IPS-15b (cell line): Measurements from ENCODE around the gene ITGAX.
"Not testable (repeated sequence)": the region's sequence is repeated elsewhere in the genome, so short reads cannot be mapped to it uniquely, and the experiment has no call there.

ENCODE experiments used
- H3K27me3 ChIP-seq: one replicate; pipeline ENCODE4 v1.6.1; 2013; ENCODE audit warnings: low read length; ENCODE audit not compliant: control insufficient read depth, insufficient read depth
- H3K36me3 ChIP-seq: one replicate; pipeline ENCODE4 v1.6.1; 2013; ENCODE audit warnings: low read length; ENCODE audit not compliant: control insufficient read depth, insufficient read depth
- H3K4me1 ChIP-seq: one replicate; pipeline ENCODE4 v1.6.1; 2013; ENCODE audit warnings: mild to moderate bottlenecking, low read length; ENCODE audit not compliant: control insufficient read depth, insufficient read depth
- H3K4me3 ChIP-seq: one replicate; pipeline ENCODE4 v1.5.1; 2013; ENCODE audit warnings: low read depth, low read length
- H3K9ac ChIP-seq: one replicate; pipeline ENCODE4 v1.6.1; 2013; ENCODE audit warnings: low read depth, mild to moderate bottlenecking, low read length
- H3K9me3 ChIP-seq: one replicate; pipeline ENCODE4 v1.6.1; 2013; ENCODE audit warnings: mild to moderate bottlenecking, low read length; ENCODE audit not compliant: control insufficient read depth, insufficient read depth

ITGAX gene

DNA sequence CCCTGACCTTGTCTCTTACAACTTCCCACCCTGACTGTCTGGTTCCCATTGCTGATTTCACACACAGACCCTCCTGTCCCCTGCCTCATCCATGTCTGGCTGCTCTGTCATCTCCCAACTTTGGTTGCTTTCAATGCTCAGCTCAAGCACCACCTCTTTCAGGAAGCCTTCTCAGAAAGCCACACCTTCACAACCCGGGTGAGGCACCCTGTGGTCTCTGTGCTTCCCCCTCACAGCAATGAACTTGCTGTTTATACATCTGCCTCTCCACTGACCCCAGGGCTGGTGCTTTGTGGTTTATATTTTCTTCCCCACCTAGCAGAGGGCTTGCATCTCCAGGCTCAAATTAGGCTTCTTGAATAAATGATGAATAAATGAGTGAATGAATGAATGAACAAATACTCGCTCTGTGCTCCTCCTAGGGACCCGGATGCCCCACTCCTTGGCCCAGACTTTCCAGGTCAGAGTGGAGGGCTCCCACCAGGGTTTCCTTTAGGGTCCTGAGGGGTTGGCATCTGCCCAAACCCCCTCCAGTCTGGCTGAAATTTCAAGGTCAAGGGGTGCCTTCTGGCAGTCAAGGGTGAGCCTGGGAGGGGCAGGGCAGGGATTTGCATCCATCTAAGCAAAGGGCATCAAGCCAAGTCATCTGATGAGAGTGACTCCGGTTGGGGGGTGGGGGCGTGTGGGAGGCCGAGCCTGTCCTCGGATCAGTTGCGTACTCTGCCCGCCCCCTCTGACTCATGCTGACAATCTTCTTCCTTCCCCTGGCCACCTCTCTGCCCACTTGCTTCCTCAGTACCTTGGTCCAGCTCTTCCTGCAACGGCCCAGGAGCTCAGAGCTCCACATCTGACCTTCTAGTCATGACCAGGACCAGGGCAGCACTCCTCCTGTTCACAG is at the start of gene ITGAX:
TSS of gene ITGAX (plus strand) at position 783 of the 898 bp plus-strand sequence. CDS start at position 862, 79 bp downstream.
- Histone ChIP-seq H3K9ac (no peak within 1 kb of the TSS), H3K27me3 (no peaks in the 10 kb centered on the region), H3K36me3 (no peaks in the 10 kb centered on the region), H3K4me1 (peaks cover 2% of the 10 kb centered on the region), H3K9me3 (no peaks in the 10 kb centered on the region), H3K4me3 (no peak within 1 kb of the TSS)

DNA sequence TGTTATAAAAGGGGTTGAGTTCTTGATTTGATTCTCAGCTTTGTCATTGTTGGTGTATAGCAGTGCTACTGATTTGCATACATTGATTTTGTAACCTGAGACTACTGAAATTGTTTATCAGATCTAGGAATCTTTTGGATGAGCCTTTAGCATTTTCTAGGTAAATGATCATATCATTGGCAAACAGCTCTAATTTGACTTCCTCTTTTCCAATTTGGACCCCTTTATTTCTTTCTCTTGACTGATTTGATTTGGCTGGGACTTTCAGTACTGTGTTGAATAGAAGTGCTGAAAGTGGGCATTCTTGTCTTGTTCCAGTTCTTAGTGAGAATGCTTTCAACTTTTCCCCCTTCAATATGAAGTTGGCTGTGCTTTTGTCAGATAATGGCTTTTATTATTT is 49.8 kb upstream of the ITGAX start:
- Histone ChIP-seq H3K4me3 (no peak overlapping the region), H3K4me1 (no peaks in the 10 kb centered on the region), H3K9me3 (no peaks in the 10 kb centered on the region), H3K27me3 (no peaks in the 10 kb centered on the region), H3K36me3 (no peaks in the 10 kb centered on the region), H3K9ac (no peak overlapping the region)

DNA sequence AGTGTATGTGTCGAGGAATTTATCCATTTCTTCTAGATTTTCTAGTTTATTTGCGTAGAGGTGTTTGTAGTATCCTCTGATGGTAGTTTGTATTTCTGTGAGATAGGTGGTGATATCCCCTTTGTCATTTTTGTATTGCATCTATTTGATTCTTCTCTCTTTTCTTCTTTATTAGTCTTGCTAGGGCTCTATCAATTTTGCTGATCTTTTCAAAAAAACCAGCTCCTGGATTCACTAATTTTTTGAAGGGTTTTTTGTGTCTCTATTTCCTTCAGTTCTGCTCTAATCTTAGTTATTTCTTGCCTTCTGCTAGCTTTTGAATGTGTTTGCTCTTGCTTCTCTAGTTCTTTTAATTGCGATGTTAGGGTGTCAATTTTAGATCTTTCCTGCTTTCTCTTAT is 46.6 kb upstream of the ITGAX start:
- H3K27me3 ChIP-seq, H3K9ac ChIP-seq, H3K4me3 ChIP-seq, H3K4me1 ChIP-seq, H3K36me3 ChIP-seq, H3K9me3 ChIP-seq: not testable (repeated sequence)

DNA sequence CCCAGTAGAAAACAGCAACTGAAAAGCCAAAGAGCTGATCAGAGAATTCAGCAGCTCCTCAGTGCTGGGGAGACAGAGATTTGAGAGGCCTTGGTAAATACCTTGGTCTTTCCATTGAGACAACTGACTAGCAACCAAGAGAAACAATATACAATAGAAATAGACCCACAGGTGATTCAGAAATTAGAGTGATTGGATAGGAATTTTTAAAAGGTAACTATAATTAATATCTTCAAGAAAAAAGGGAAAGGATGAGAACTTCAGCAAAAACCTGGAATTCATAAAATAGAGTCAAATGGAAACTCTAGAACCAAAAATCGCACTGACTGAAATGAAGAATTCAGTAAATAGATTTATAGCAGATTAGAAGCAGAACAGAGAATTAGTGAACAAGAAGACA is 32.5 kb upstream of the ITGAX start:
- H3K4me3 ChIP-seq: no peak overlapping the region
- H3K27me3 ChIP-seq: no peaks in the 10 kb centered on the region
- no peaks in the 10 kb centered on the region for H3K4me1 ChIP-seq
- no peaks in the 10 kb centered on the region for H3K9me3 ChIP-seq
- H3K36me3 ChIP-seq: no peaks in the 10 kb centered on the region
- no peak overlapping the region for H3K9ac ChIP-seq

DNA sequence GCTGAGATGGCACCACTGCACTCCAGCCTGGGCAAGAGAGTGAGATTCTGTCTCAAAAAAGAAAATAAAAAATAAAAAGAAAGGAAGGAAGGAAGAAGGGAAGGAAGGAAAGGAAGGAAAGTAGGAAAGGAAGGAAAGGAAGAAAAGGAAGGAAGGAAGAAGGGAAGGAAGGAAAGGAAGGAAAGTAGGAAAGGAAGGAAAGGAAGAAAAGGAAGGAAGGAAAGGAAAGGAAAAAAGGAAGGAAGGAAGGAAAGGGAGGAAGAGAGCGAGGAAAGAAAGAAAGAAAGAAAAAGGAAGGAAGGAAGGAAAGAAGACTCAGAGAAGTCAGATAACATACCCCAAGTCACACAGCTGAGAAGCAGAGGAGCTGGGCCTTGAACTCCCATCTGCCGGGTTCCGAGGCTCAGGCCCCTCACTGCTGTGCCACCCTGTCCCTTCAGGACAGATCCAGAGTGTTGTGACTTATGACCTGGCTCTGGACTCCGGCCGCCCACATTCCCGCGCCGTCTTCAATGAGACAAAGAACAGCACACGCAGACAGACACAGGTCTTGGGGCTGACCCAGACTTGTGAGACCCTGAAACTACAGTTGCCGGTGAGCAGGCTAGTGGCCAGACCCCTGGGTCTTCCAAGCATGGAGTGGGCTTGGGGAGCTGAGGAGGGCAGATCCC is 30.9 kb upstream of the ITGAX start:
- H3K9ac ChIP-seq: no peak overlapping the region
- H3K36me3 ChIP-seq: no peaks in the 10 kb centered on the region
- peaks cover 3% of the 10 kb centered on the region for H3K4me1 ChIP-seq
- no peak overlapping the region for H3K4me3 ChIP-seq
- H3K9me3 ChIP-seq: no peaks in the 10 kb centered on the region
- H3K27me3 ChIP-seq: peaks cover under 1% of the 10 kb centered on the region

DNA sequence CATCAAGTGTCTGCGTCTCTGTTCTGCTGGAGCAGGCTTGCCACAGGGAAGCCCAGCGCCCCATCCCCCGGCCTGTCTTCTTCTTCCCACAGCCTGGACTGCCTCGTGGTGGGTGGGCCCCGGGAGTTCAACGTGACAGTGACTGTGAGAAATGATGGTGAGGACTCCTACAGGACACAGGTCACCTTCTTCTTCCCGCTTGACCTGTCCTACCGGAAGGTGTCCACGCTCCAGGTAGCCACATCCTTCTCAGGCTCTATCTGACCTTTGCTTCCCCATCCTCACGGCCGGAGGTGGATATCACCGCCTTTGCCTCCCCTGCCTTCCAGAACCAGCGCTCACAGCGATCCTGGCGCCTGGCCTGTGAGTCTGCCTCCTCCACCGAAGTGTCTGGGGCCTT is 29.8 kb upstream of the ITGAX start:
- Histone ChIP-seq H3K9ac (no peak overlapping the region), H3K4me1 (peaks cover 3% of the 10 kb centered on the region), H3K4me3 (no peak overlapping the region), H3K36me3 (no peaks in the 10 kb centered on the region), H3K9me3 (no peaks in the 10 kb centered on the region), H3K27me3 (peaks cover 11% of the 10 kb centered on the region)

DNA sequence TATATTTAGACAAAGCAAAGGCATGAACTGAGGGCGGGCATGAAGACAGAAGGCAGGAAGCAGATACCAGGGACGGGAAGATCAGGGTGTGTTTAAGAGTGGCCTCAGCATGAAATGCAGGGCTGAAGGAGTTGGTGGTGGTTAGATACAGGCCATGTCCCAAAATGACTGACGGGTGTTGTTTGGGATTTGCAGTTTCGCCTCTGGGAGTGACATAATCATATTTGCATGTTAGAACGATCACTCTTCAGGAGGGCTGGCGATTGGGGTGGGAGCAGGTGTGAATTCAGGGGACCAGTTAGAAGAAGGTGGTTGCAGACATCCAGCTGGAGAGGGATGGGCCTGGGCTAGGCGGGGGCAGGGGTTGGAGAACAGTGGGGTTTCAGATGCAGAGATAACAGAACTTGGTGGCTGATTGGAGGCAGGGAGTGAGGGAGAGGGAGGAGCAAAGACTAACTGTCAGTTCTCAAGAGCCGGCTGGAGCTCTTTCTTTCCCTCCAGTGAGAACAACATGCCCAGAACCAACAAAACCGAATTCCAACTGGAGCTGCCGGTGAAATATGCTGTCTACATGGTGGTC is 27.2 kb upstream of the ITGAX start:
- Histone ChIP-seq H3K9me3 (no peaks in the 10 kb centered on the region), H3K36me3 (no peaks in the 10 kb centered on the region), H3K27me3 (peaks cover 36% of the 10 kb centered on the region), H3K4me3 (no peak overlapping the region), H3K4me1 (peaks cover 9% of the 10 kb centered on the region), H3K9ac (no peak overlapping the region)

DNA sequence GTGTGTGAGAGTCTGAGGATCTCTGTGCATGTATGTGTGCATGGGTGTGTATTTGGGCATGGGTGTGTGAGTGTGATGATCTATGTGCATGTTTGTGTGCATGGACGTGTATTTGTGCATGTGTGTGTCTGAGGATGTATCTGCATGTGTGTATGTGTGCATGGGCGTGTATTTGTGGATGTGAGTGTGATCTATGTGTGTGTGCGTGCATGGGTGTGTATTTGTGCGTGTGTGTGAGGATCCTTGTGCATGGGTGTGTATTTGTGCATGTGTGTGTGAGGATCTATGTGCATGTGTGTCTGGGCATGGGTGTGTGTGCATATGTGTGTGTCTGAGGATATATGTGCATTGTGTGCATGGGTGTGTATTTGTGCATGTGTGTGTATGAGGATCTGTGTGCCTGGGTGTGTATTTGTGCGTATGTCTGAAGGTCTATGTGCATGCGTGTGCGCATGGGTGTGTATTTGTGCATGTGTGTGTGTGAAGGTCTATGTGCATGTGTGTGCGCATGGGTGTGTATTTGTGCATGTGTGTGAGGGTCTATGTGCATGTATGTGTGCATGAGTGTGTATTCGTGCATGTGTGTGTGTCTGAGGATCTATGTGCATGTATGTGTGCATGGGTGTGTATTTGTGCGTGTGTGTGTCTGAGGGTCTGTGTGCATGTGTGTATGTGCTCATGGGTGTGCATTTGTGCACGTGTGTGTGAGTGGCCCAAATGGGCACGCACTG is 26.5 kb upstream of the ITGAX start:
- Histone ChIP-seq H3K27me3 (peaks cover 38% of the 10 kb centered on the region), H3K9me3 (no peaks in the 10 kb centered on the region), H3K4me3 (no peak overlapping the region), H3K4me1 (peaks cover 9% of the 10 kb centered on the region), H3K36me3 (no peaks in the 10 kb centered on the region), H3K9ac (no peak overlapping the region)

DNA sequence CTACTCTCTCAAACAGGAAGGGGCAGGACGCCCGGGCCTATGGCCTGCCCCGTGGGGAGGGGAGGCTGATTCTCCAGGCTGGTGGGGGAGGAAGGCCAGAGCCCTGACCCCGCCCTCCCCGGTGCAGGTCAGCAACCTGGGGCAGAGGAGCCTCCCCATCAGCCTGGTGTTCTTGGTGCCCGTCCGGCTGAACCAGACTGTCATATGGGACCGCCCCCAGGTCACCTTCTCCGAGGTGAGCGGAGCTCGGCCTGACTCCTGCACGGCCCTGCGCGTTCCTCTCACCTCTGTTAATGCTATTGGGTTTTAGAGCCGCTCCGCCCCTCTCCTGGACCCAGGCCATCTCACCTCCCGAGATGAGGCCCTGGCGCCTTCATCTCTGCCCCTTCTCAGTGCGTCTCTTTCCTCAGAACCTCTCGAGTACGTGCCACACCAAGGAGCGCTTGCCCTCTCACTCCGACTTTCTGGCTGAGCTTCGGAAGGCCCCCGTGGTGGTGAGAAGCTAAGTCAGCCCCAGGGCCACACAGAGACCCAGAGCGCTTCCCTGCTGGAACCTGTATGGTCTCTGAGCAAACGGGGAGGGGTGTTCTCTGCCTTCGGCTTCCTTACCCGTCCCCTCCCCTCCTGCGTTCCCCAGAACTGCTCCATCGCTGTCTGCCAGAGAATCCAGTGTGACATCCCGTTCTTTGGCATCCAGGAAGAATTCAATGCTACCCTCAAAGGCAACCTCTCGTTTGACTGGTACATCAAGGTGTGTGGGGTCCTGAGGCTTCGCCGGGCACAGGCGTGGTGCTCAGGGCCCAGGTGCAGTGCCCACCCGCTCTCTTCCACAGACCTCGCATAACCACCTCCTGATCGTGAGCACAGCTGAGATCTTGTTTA is 25.1 kb upstream of the ITGAX start:
- Histone ChIP-seq H3K36me3 (no peaks in the 10 kb centered on the region), H3K4me3 (peak overlapping the region; percentile 56), H3K4me1 (peaks cover 9% of the 10 kb centered on the region), H3K9ac (no peak overlapping the region), H3K27me3 (peaks cover 38% of the 10 kb centered on the region), H3K9me3 (no peaks in the 10 kb centered on the region)

DNA sequence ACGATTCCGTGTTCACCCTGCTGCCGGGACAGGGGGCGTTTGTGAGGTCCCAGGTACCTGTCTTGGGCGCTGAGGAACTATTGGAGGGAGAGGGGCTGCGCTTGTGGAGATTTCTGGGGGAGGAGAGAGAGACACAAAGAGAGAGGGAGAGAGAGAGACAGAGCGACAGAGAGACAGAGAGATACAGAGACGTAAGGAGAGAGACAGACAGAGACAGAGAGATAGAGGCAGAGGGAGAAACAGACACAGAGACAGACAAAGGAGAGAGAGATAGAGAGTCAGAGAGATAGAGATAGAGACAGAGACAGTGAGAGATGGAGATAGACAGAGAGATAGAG is 24.5 kb upstream of the ITGAX start:
- H3K36me3 ChIP-seq: no peaks in the 10 kb centered on the region
- peaks cover 38% of the 10 kb centered on the region for H3K27me3 ChIP-seq
- no peak overlapping the region for H3K9ac ChIP-seq
- H3K4me3 ChIP-seq: peak overlapping the region; percentile 56
- H3K4me1 ChIP-seq: peaks cover 9% of the 10 kb centered on the region
- H3K9me3 ChIP-seq: no peaks in the 10 kb centered on the region
